HUES64 (cell line): Measurements from ENCODE around the gene INPP4B.
"Not testable (repeated sequence)": the region's sequence is repeated elsewhere in the genome, so short reads cannot be mapped to it uniquely, and the experiment has no call there.

Experiments used
- H3K27ac ChIP-seq: 2 replicates; pipeline ENCODE4 v1.7.0; 2013; ENCODE audit warnings: low read depth, low read length, inconsistent platforms
- H3K27me3 ChIP-seq: 2 replicates; pipeline ENCODE4 v1.6.1; 2013; ENCODE audit warnings: mild to moderate bottlenecking, low read length; ENCODE audit not compliant: insufficient read depth
- H3K36me3 ChIP-seq: 2 replicates; pipeline ENCODE4 v1.6.1; 2013; ENCODE audit warnings: mild to moderate bottlenecking, low read length; ENCODE audit not compliant: insufficient read depth
- H3K4me1 ChIP-seq: 2 replicates; pipeline ENCODE4 v1.6.1; 2013; ENCODE audit warnings: mild to moderate bottlenecking, low read length, moderate library complexity; ENCODE audit not compliant: insufficient read depth
- H3K4me3 ChIP-seq: 2 replicates; pipeline ENCODE4 v1.5.1; 2013; ENCODE audit warnings: mild to moderate bottlenecking, low read length, moderate library complexity
- H3K9ac ChIP-seq: 2 replicates; pipeline ENCODE4 v1.6.1; 2013; ENCODE audit warnings: mild to moderate bottlenecking, low read depth, low read length
- H3K9me3 ChIP-seq: 2 replicates; pipeline ENCODE4 v1.6.1; 2013; ENCODE audit warnings: low read depth, low read length; ENCODE audit not compliant: insufficient read depth
- WGBS: fragments of 150-250, 120-280 bp; methylation state at CpG from one replicate; pipeline ENCODE4 v1.1.7; 2013; ENCODE audit warnings: missing lambda C conversion rate; 5-methylcytosine and 5-hydroxymethylcytosine counted together

Gene INPP4B

GRCh38 chr4:142824368-142824767 lies 21.7 kb downstream of the INPP4B start:
- Histone ChIP-seq H3K4me1 (peaks cover 4% of the 10 kb centered on the region; the same call in 1 of the 2 replicates), H3K27ac (no peak overlapping the region), H3K4me3 (no peak overlapping the region), H3K9ac (no peak overlapping the region), H3K9me3 (no peaks in the 10 kb centered on the region), H3K36me3 (no peaks in the 10 kb centered on the region), H3K27me3 (no peaks in the 10 kb centered on the region)
- 86% methylated on average over 1 of the region's 1 CpG for WGBS

DNA sequence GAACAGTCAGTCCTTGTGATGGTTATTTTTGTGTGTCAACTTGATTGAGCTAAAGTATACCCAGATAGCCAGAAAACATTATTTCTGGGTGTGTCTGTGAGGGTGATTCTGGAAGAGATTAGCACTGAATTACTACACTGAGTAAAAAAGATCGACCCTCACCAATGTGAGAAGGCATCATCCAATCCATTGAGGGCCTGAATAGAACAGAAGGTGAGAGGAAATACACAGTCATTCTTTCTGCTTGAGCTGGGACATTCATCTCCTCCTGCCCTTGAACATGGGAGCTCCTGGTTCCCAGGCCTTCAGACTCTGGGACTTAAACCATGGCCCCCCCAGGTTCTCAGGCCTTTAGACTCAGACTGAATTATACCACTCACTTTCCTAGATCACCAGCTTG lies 22.3 kb downstream of the INPP4B start:
- 100% methylated on average over 1 of the region's 1 CpG for WGBS
- Histone ChIP-seq H3K4me3 (no peak overlapping the region), H3K4me1 (peaks cover 4% of the 10 kb centered on the region; the same call in 1 of the 2 replicates), H3K27ac (no peak overlapping the region), H3K36me3 (no peaks in the 10 kb centered on the region), H3K27me3 (no peaks in the 10 kb centered on the region), H3K9me3 (no peaks in the 10 kb centered on the region), H3K9ac (no peak overlapping the region)

GRCh38 chr4:142818476-142818875 lies 27.6 kb downstream of the INPP4B start:
- Histone ChIP-seq H3K9me3 (no peaks in the 10 kb centered on the region), H3K4me1 (peaks cover 5% of the 10 kb centered on the region; the same call in 1 of the 2 replicates), H3K36me3 (no peaks in the 10 kb centered on the region), H3K27ac (no peak overlapping the region), H3K4me3 (no peak overlapping the region), H3K27me3 (no peaks in the 10 kb centered on the region), H3K9ac (no peak overlapping the region)
- WGBS: 95% methylated on average over 4 of the region's 4 CpGs

DNA sequence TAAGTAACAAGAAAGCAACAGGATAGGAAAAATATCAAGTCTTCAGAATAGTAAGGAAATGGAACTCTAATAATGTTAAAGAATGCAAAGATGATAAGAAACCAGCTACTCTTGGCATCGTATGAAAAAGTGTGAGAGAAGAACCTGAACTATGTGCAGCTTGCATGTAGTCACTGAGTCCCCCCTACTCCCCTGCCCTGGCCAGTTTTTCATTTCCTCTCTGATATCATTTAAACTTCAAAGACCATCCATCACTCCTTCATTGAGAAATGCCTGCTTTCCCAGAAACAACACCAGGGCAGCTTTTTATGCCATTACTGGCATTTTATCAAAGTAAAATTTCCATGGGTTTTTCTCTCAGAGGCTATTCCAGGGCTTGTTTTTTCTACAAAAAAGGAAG lies 28.1 kb downstream of the INPP4B start:
- H3K4me1 ChIP-seq: peaks cover 5% of the 10 kb centered on the region; the same call in 1 of the 2 replicates
- no peak overlapping the region for H3K4me3 ChIP-seq
- H3K9me3 ChIP-seq: no peaks in the 10 kb centered on the region
- no peaks in the 10 kb centered on the region for H3K27me3 ChIP-seq
- no peak overlapping the region for H3K9ac ChIP-seq
- WGBS: 76% methylated on average over 1 of the region's 1 CpG
- no peaks in the 10 kb centered on the region for H3K36me3 ChIP-seq
- no peak overlapping the region for H3K27ac ChIP-seq

DNA sequence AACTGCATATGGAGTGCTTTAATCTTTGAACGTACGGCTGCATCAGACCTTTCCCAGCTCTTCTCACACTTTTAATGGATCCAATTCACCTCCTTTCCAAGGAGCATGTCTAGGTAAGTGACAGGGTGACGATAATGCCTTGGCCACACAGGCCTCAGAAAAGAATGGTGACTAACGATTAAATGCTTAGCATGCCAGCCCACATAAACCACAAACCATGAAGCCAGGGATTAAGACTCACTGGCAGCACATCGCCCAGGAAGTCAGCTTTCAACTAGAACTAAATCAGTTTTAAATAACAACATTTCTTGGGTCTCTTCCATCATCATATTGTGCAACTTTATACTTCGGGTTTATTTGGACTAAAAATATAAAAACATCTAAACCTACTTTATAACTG lies 28.7 kb downstream of the INPP4B start:
- peaks cover 5% of the 10 kb centered on the region; the same call in 1 of the 2 replicates for H3K4me1 ChIP-seq
- no peak overlapping the region for H3K9ac ChIP-seq
- no peak overlapping the region for H3K4me3 ChIP-seq
- no peaks in the 10 kb centered on the region for H3K27me3 ChIP-seq
- WGBS: 88% methylated on average over 6 of the region's 6 CpGs
- no peak overlapping the region for H3K27ac ChIP-seq
- H3K36me3 ChIP-seq: no peaks in the 10 kb centered on the region
- no peaks in the 10 kb centered on the region for H3K9me3 ChIP-seq

DNA sequence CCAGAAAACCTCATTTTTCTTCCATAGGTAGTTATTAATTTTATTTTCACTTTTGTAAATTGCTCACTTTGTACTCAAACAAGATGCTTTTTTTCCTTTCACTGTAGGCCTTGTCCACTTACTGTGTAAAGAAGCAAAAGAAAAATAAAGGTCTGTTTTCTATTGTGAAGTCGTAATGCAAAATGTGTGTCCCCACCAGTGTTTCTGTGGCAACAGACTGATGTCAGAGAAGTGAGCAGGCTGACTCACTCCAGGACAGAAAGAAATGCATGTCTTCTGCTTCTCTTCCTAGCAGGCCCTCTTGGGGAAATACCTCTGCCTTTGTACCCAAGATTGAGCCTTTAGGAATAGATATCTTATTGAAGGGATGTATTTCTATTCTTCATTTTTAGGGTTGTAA lies 30.3 kb downstream of the INPP4B start:
- Histone ChIP-seq H3K36me3 (no peaks in the 10 kb centered on the region), H3K4me1 (peaks cover 5% of the 10 kb centered on the region; the same call in 1 of the 2 replicates), H3K27me3 (no peaks in the 10 kb centered on the region), H3K9ac (no peak overlapping the region), H3K4me3 (no peak overlapping the region), H3K27ac (no peak overlapping the region), H3K9me3 (no peaks in the 10 kb centered on the region)
- 49% methylated on average over 1 of the region's 1 CpG for WGBS

GRCh38 chr4:142813388-142813787 lies 32.7 kb downstream of the INPP4B start:
- H3K4me3 ChIP-seq: no peak overlapping the region
- H3K36me3 ChIP-seq: no peaks in the 10 kb centered on the region
- no peak overlapping the region for H3K27ac ChIP-seq
- H3K4me1 ChIP-seq: peaks cover 5% of the 10 kb centered on the region; the same call in 1 of the 2 replicates
- H3K27me3 ChIP-seq: no peaks in the 10 kb centered on the region
- no peak overlapping the region for H3K9ac ChIP-seq
- WGBS: no CpG with 5 or more reads among the region's 2 CpGs
- no peaks in the 10 kb centered on the region for H3K9me3 ChIP-seq

DNA sequence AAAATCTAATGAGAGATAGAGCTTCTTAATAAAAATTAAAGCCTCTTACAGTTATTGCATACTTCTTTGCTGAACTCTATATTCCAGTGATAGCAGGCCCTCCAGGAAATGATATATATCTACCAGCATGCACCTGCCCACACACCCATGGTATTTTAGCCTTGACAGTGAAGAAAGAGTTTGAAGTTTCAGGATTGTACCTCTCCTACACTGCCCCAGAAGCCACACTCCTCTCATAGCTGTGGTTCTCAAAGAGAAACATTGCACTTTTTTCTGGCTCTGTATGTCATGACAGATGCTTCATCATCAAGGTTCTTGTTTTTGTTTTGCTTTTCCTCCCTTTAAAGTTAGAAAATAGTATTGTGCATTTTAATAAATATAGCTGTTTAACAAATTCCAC lies 34.0 kb downstream of the INPP4B start:
- Histone ChIP-seq H3K36me3 (no peaks in the 10 kb centered on the region), H3K9ac (no peak overlapping the region), H3K4me3 (no peak overlapping the region), H3K9me3 (no peaks in the 10 kb centered on the region), H3K4me1 (peaks cover 5% of the 10 kb centered on the region; the same call in 1 of the 2 replicates), H3K27me3 (no peaks in the 10 kb centered on the region), H3K27ac (no peak overlapping the region)

GRCh38 chr4:142811034-142811433 lies 35.1 kb downstream of the INPP4B start:
- H3K36me3 ChIP-seq: no peaks in the 10 kb centered on the region
- H3K4me3 ChIP-seq: no peak overlapping the region
- no peak overlapping the region for H3K9ac ChIP-seq
- WGBS: no CpG with 5 or more reads among the region's 1 CpG
- no peaks in the 10 kb centered on the region for H3K27me3 ChIP-seq
- no peaks in the 10 kb centered on the region for H3K9me3 ChIP-seq
- peaks cover 5% of the 10 kb centered on the region; the same call in 1 of the 2 replicates for H3K4me1 ChIP-seq
- H3K27ac ChIP-seq: no peak overlapping the region

- Histone ChIP-seq H3K27ac (no peak overlapping the region), H3K9ac (no peak overlapping the region), H3K9me3 (no peaks in the 10 kb centered on the region), H3K36me3 (no peaks in the 10 kb centered on the region), H3K4me1 (no peaks in the 10 kb centered on the region), H3K4me3 (no peak overlapping the region), H3K27me3 (no peaks in the 10 kb centered on the region)
- 89% methylated on average over 2 of the region's 2 CpGs for WGBS
Measured at GRCh38 chr4:142809559-142809958, 36.5 kb downstream of the INPP4B start.

DNA sequence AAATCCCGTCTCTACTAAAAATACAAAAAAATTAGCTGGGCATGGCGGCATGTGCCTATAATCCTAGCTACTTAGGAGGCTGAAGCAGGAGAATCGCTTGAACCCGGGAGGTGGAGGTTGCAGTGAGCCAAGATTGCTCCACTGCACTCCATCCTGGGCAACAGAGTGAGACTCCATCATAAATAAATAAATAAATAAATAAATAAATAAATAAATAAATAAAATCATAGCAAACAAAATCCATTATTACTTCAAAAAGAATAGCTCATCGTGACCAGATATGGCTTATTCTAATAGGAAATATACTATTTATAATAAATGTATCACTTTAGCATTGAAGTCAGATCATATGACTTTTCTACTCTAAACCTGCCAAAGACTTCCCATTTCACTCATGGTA lies 42.2 kb downstream of the INPP4B start:
- H3K9ac ChIP-seq, H3K4me3 ChIP-seq, H3K36me3 ChIP-seq, H3K27me3 ChIP-seq, H3K9me3 ChIP-seq, H3K4me1 ChIP-seq, H3K27ac ChIP-seq: not testable (repeated sequence)
- WGBS: 99% methylated on average over 4 of the region's 5 CpGs

- 88% methylated on average over 2 of the region's 2 CpGs for WGBS
- H3K27ac ChIP-seq: no peak overlapping the region
- no peaks in the 10 kb centered on the region for H3K4me1 ChIP-seq
- H3K4me3 ChIP-seq: no peak overlapping the region
- H3K27me3 ChIP-seq: no peaks in the 10 kb centered on the region
- no peak overlapping the region for H3K9ac ChIP-seq
- H3K9me3 ChIP-seq: no peaks in the 10 kb centered on the region
- H3K36me3 ChIP-seq: no peaks in the 10 kb centered on the region
Measured at GRCh38 chr4:142801966-142802365, 44.1 kb downstream of the INPP4B start.
